ENCODE data around the gene HAAO.

HAAO gene

DNA sequence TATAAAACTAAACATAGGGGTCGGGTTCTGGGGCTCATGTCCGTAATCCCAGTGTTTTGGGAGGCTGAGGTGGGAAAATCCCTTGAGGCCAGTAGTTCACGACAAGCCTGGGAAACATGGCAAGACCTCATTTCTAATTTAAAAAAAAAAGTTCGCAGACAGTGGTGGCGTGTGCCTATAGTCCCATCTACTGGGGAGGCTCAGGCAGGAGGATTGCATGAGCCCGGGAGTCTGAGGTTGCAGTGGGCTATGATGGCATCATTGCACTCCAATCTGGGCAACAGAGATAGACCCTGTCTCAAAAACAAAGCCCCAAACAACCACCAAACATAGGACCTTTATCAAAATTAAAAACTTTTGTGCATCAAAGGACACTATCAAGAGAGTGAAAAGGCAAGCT, 9.8 kb upstream of the HAAO start:
- no CpG with 5 or more reads among the region's 6 CpGs for WGBS (ENCODE audit: insufficient coverage, insufficient read length)
- Histone ChIP-seq H3K27ac (ENCODE audit: low read length) (no peak overlapping the region), H3K9me3 (ENCODE audit: control insufficient read depth, insufficient read depth, low read length) (no peaks in the 10 kb centered on the region), H3K27me3 (ENCODE audit: control insufficient read depth, insufficient read depth, low read length) (no peaks in the 10 kb centered on the region), H3K36me3 (ENCODE audit: control insufficient read depth, insufficient read depth, low read length) (no peaks in the 10 kb centered on the region), H3K4me3 (ENCODE audit: low read length) (no peak overlapping the region), H3K4me1 (ENCODE audit: control insufficient read depth, insufficient read depth, low read length) (no peaks in the 10 kb centered on the region)
- DNase-seq (ENCODE audit: low read depth, low spot score) = no peak

DNA sequence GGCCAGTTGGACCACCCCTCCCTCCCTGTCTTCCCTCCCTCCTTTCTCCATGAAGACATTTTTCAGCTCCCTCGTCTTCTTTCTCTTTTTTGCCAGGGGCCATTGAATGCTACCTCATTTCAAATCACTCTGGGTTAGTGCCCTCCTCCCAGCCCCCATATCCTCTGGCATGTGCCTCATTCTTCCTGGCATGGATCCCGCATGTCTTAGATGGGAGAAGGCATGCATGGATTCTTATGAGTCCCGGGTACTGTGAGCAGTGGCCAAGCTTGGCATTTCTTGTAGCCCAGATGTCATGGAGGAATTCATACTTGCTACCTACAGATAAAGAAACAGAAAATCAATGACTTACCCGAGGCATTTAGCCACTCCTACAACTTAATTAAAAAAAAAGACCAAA, 9.0 kb upstream of the HAAO start:
- no peaks in the 10 kb centered on the region for H3K4me1 ChIP-seq (ENCODE audit: control insufficient read depth, insufficient read depth, low read length)
- DNase-seq (ENCODE audit: low read depth, low spot score) = no peak
- H3K27me3 ChIP-seq (ENCODE audit: control insufficient read depth, insufficient read depth, low read length) = no peaks in the 10 kb centered on the region
- no peak overlapping the region for H3K4me3 ChIP-seq (ENCODE audit: low read length)
- no peaks in the 10 kb centered on the region for H3K36me3 ChIP-seq (ENCODE audit: control insufficient read depth, insufficient read depth, low read length)
- no peaks in the 10 kb centered on the region for H3K9me3 ChIP-seq (ENCODE audit: control insufficient read depth, insufficient read depth, low read length)
- WGBS (ENCODE audit: insufficient coverage, insufficient read length) = no CpG with 5 or more reads among the region's 4 CpGs
- no peak overlapping the region for H3K27ac ChIP-seq (ENCODE audit: low read length)

DNA sequence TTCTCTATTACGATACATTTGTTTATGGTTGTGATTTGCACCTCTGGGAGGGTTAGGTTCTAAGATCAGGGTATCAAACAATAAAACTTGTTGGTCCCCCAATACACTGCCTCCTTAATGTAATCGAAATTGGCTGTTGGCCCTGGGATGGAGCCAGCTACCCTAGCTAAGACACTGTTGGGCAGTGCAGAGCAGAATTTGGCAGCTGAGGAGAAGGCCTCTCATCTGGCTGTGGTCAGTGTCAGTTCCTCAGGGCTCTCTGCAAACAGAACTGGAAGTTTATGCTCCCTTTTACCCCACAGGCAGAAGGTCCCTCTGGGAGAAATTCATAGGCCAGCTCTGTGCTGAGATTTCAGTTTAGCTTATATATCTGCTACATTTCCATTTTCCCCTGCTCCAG, 8.6 kb upstream of the HAAO start:
- DNase-seq (ENCODE audit: low read depth, low spot score) = no peak
- H3K9me3 ChIP-seq (ENCODE audit: control insufficient read depth, insufficient read depth, low read length) = no peaks in the 10 kb centered on the region
- no peaks in the 10 kb centered on the region for H3K36me3 ChIP-seq (ENCODE audit: control insufficient read depth, insufficient read depth, low read length)
- H3K27ac ChIP-seq (ENCODE audit: low read length) = no peak overlapping the region
- WGBS (ENCODE audit: insufficient coverage, insufficient read length) = no CpG with 5 or more reads among the region's 2 CpGs
- no peaks in the 10 kb centered on the region for H3K27me3 ChIP-seq (ENCODE audit: control insufficient read depth, insufficient read depth, low read length)
- no peaks in the 10 kb centered on the region for H3K4me1 ChIP-seq (ENCODE audit: control insufficient read depth, insufficient read depth, low read length)
- H3K4me3 ChIP-seq (ENCODE audit: low read length) = no peak overlapping the region

DNA sequence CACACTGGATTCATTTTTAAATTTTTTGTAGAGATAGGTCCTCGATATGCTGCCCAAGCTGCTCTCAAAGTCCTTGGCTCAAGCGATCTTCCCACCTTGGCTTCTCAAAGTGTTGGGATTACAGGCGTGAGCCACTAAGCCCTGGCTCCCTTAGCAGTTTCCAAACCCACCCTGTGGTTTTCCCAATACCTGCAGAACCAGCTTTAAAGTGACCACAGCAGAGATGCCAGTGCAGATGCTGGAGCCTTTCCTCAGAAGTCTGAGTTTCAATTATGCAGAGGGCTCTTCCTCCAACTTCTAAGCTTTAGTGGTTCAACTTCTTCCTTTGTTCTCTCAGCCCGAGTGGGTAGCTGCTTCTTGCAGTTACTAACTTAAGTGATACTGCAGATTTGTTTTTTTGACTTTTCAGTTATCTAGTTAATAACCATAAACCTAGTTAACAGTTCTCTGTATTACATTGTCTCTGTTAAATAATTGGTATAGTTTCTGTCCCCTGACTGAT, 8.1 kb upstream of the HAAO start:
- H3K36me3 ChIP-seq (ENCODE audit: control insufficient read depth, insufficient read depth, low read length) = no peaks in the 10 kb centered on the region
- no peak overlapping the region for H3K27ac ChIP-seq (ENCODE audit: low read length)
- DNase-seq (ENCODE audit: low read depth, low spot score) = no peak
- H3K4me3 ChIP-seq (ENCODE audit: low read length) = no peak overlapping the region
- H3K9me3 ChIP-seq (ENCODE audit: control insufficient read depth, insufficient read depth, low read length) = no peaks in the 10 kb centered on the region
- no CpG with 5 or more reads among the region's 4 CpGs for WGBS (ENCODE audit: insufficient coverage, insufficient read length)
- no peaks in the 10 kb centered on the region for H3K4me1 ChIP-seq (ENCODE audit: control insufficient read depth, insufficient read depth, low read length)
- no peaks in the 10 kb centered on the region for H3K27me3 ChIP-seq (ENCODE audit: control insufficient read depth, insufficient read depth, low read length)

DNA sequence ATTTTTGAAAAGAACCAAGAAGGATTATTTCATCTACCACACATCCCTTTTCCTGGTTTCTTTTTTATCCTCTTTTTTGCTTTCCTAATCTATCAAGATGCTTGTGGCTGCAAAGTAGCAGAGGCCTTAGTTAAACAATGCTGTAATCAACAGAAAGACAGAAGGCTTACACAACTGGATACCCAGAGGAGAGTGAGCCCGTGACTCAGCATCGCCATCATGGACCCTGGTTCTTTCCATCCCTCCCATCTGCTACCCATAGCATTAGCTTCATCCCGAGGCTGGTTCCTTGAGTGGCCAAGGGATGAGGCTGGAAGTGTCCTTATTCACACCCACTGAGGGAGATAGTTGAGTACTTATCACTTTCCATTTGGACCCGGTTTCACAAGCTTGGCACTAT, 7.5 kb upstream of the HAAO start:
- no CpG with 5 or more reads among the region's 4 CpGs for WGBS (ENCODE audit: insufficient coverage, insufficient read length)
- no peaks in the 10 kb centered on the region for H3K9me3 ChIP-seq (ENCODE audit: control insufficient read depth, insufficient read depth, low read length)
- no peak for DNase-seq (ENCODE audit: low read depth, low spot score)
- H3K36me3 ChIP-seq (ENCODE audit: control insufficient read depth, insufficient read depth, low read length) = no peaks in the 10 kb centered on the region
- H3K4me1 ChIP-seq (ENCODE audit: control insufficient read depth, insufficient read depth, low read length) = no peaks in the 10 kb centered on the region
- H3K27ac ChIP-seq (ENCODE audit: low read length) = no peak overlapping the region
- no peak overlapping the region for H3K4me3 ChIP-seq (ENCODE audit: low read length)
- no peaks in the 10 kb centered on the region for H3K27me3 ChIP-seq (ENCODE audit: control insufficient read depth, insufficient read depth, low read length)

DNA sequence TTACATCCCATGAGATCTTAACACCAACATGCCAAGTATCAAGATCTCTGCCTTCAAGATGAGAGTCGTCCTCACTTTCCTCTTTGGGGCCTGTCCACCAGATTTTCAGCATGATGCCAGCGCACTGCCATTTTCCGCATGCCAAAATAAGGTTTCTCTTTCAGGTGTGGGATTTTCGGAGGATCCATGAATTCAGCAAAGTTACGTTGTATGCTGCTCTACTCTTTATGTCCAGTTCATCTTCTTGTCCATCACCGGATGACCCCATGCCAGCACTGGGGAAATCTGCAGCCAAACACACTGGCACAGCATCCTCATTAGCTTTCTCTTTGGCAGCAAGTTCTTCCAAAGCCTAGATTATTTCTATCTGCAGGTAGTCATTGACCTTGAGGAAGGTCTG, 4.9 kb upstream of the HAAO start:
- WGBS (ENCODE audit: insufficient coverage, insufficient read length) = no CpG with 5 or more reads among the region's 6 CpGs
- Histone ChIP-seq H3K27me3 (ENCODE audit: control insufficient read depth, insufficient read depth, low read length) (no peaks in the 10 kb centered on the region), H3K9me3 (ENCODE audit: control insufficient read depth, insufficient read depth, low read length) (no peaks in the 10 kb centered on the region), H3K4me3 (ENCODE audit: low read length) (no peak overlapping the region), H3K36me3 (ENCODE audit: control insufficient read depth, insufficient read depth, low read length) (no peaks in the 10 kb centered on the region), H3K27ac (ENCODE audit: low read length) (no peak overlapping the region), H3K4me1 (ENCODE audit: control insufficient read depth, insufficient read depth, low read length) (peaks cover 2% of the 10 kb centered on the region; the same call in 1 of the 2 replicates)
- no peak for DNase-seq (ENCODE audit: low read depth, low spot score)

DNA sequence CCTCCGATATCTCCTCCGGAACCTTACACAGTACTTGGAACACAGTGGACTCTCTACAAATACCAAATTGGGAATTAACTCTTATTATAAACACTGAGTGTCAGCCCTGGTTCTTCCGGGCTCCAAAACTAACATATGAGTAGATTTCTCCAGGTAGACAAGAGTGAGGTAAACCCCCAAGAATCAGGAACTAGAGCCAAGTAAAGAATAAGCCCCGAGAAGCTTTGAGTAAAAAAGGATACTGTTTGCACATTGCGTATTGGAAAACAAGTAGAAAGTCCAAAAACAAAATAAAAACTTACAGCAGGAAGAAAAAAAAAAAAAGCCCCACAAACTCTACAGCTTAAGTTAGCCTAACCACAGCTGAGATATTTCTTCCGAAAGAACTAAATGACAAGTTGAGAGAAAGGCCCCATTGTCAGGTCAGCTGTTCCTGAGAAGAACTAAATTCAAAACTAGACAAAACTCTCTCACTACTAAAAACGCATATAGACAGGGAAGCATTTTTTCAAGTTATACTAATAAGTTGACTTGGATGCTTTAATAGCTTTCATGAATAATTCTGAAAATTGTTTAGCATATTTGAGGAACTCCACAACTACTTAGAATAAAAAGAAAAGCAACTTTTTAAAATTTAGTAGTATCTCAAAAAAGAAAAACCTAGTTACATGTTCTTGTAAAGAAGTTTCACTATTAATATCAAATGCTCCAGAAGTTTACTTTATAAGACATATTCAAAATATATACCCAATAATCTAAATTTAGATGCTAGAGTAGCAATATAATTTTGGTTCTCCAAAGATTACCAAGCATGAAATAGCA, 4.3 kb upstream of the HAAO start:
- Histone ChIP-seq H3K36me3 (ENCODE audit: control insufficient read depth, insufficient read depth, low read length) (no peaks in the 10 kb centered on the region), H3K4me3 (ENCODE audit: low read length) (no peak overlapping the region), H3K9me3 (ENCODE audit: control insufficient read depth, insufficient read depth, low read length) (no peaks in the 10 kb centered on the region), H3K27ac (ENCODE audit: low read length) (no peak overlapping the region), H3K4me1 (ENCODE audit: control insufficient read depth, insufficient read depth, low read length) (peaks cover 2% of the 10 kb centered on the region; the same call in 1 of the 2 replicates), H3K27me3 (ENCODE audit: control insufficient read depth, insufficient read depth, low read length) (no peaks in the 10 kb centered on the region)
- no peak for DNase-seq (ENCODE audit: low read depth, low spot score)
- WGBS (ENCODE audit: insufficient coverage, insufficient read length) = no CpG with 5 or more reads among the region's 7 CpGs

DNA sequence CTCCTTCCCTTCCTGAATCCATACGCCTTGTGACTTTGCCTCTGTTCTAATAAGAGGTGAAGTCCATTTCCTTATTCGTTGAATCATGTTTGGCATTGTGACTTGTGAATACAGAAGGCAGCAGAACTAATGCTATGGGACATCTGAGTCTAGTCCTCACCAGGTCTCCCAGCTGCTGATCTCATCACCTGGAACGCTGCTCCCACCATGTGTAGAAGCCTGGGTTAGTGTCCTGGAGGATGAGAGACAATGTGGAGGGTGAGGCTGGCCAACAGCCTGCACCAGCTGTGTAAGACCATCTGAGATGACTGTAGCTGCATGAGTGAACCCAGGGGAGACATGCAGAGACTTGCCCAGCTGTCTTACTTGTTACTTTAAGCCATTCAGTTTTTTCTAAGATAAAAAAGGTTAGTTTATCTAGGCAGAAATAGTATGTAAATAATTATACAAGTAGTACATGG, 3.5 kb upstream of the HAAO start:
- Histone ChIP-seq H3K9me3 (ENCODE audit: control insufficient read depth, insufficient read depth, low read length) (no peaks in the 10 kb centered on the region), H3K36me3 (ENCODE audit: control insufficient read depth, insufficient read depth, low read length) (no peaks in the 10 kb centered on the region), H3K27me3 (ENCODE audit: control insufficient read depth, insufficient read depth, low read length) (no peaks in the 10 kb centered on the region), H3K27ac (ENCODE audit: low read length) (no peak overlapping the region), H3K4me1 (ENCODE audit: control insufficient read depth, insufficient read depth, low read length) (peaks cover 2% of the 10 kb centered on the region; the same call in 1 of the 2 replicates), H3K4me3 (ENCODE audit: low read length) (no peak overlapping the region)
- no CpG with 5 or more reads among the region's 3 CpGs for WGBS (ENCODE audit: insufficient coverage, insufficient read length)
- no peak for DNase-seq (ENCODE audit: low read depth, low spot score)

DNA sequence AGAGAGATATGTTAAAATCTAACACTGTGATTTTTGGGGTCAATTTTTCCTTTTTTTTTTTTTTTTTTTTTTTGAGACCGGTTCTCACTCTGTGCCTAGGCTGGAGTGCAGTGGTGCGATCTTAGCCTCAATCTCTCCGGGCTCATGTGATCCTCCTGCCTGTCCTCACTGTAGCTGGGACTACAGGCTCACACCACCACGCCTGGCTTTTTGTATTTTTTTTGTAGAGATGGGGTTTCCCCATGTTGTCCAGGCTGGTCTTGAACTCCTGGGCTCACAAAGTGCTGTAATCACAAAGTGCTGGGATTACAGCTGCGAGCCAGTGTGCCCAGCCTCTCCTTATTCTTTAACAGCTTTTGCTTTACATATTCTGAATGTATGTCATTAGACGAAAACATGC, 2.9 kb upstream of the HAAO start:
- Histone ChIP-seq H3K27me3 (ENCODE audit: control insufficient read depth, insufficient read depth, low read length) (no peaks in the 10 kb centered on the region), H3K9me3 (ENCODE audit: control insufficient read depth, insufficient read depth, low read length) (no peaks in the 10 kb centered on the region), H3K36me3 (ENCODE audit: control insufficient read depth, insufficient read depth, low read length) (no peaks in the 10 kb centered on the region), H3K4me3 (ENCODE audit: low read length) (no peak overlapping the region), H3K27ac (ENCODE audit: low read length) (no peak overlapping the region), H3K4me1 (ENCODE audit: control insufficient read depth, insufficient read depth, low read length) (peaks cover 2% of the 10 kb centered on the region; the same call in 1 of the 2 replicates)
- no CpG with 5 or more reads among the region's 6 CpGs for WGBS (ENCODE audit: insufficient coverage, insufficient read length)
- DNase-seq (ENCODE audit: low read depth, low spot score) = no peak

DNA sequence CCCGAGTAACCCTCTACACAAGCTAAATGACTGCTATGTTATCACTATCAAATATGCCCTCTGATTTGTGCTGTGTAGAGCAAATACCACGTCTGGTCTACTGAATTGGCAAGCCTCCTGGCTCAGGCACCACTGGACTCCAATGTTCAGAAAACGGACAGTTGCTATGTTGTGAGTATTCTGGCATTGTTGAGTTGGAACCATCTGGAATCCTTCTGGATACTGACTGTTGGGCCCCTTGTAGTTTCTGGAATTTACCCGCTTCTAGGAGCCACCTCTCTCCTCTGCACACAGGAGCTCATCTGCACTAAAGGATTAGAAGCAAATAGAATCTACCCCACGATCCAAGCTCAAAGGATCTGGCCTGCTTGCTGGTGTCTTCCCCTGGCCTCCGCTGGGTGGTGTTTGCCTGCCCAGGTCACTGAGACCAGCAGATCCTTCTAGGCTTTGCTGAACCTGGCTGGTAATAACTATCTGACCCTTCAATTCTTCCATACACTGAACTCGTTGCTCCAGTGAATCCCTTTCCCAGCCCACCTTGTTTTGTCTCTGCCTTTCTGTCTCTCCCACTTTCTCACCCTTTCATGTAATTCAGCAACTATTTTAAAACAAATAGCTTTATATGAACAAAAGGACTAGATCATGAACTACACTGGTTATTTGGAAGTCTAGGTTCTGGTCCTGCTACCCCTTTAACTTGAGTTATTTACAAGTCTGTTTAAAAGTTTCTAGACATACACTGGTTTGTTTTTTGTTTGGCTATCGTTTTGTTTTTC, 2.1 kb upstream of the HAAO start:
- peaks cover 2% of the 10 kb centered on the region; the same call in 1 of the 2 replicates for H3K4me1 ChIP-seq (ENCODE audit: control insufficient read depth, insufficient read depth, low read length)
- H3K36me3 ChIP-seq (ENCODE audit: control insufficient read depth, insufficient read depth, low read length) = no peaks in the 10 kb centered on the region
- no peaks in the 10 kb centered on the region for H3K27me3 ChIP-seq (ENCODE audit: control insufficient read depth, insufficient read depth, low read length)
- no peak overlapping the region for H3K4me3 ChIP-seq (ENCODE audit: low read length)
- H3K27ac ChIP-seq (ENCODE audit: low read length) = no peak overlapping the region
- WGBS (ENCODE audit: insufficient coverage, insufficient read length) = 100% methylated on average over 1 of the region's 8 CpGs
- no peaks in the 10 kb centered on the region for H3K9me3 ChIP-seq (ENCODE audit: control insufficient read depth, insufficient read depth, low read length)
- DNase-seq (ENCODE audit: low read depth, low spot score) = no peak
